ENCODE measurements around the gene NQO2. TPM values are rescaled to one million over a fixed set of nuclear protein-coding genes. Genes with fewer than 3 reads are reported as not detected.

The NQO2 gene
- total and polyA plus RNA-seq, 2 of the 13 experiments (the other 11 are each of a cell fraction or from before 2014, with no cell fraction given), result 32.2 to 56.5 TPM

DNA sequence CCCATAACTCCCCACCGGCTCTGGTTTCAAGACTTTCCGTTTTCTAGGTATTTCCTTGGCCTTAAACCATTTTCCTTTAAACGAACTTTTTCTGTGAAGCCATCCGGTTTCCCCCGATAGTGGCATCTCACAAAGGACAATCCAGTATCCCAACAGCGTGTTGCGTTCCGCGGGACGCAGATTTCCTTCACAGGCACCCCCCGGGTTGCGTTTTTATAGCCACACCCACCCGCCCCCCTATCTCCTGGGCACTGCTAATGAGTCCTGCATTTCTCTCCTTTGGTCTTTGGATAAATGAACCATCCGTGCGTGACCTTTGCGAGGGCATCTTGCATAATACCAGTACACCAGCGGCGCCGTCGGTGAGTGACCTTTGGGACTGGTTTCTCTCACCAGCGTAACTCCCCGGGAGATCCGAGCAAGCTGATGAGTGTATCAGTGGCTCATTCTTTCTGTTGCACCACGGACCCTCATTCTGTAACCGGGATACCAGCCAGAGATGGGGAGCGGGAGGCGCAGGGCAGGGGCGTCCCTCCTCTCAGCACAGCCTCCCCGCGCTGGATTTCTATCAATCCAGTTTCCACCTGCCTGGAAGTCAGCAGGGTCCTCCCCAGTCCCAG lies 586 bp upstream of the NQO2 start (continued):
- TF ChIP-seq NRL (CRISPR knock-in tag; IDR thresholded peaks at IDR 0.05; ENCODE audit: borderline replicate concordance) (0 out of 2 replicates have a peak, but pooled peaks have one; percentile 52), ETV5 (CRISPR knock-in tag; IDR thresholded peaks at IDR 0.05; ENCODE audit: borderline replicate concordance) (no peak), CREM (IDR thresholded peaks at IDR 0.05) (peak; percentile 67), CREM (CRISPR knock-in tag; IDR thresholded peaks at IDR 0.05) (no peak), FOXO1 (CRISPR knock-in tag; IDR thresholded peaks at IDR 0.05) (peak; percentile 70), ZNF121 (CRISPR knock-in tag; IDR thresholded peaks at IDR 0.05) (peak; percentile 46; the same call in 1 of the 2 replicates), SMAD1 (CRISPR knock-in tag; IDR thresholded peaks at IDR 0.05; ENCODE audit: borderline replicate concordance, low read depth) (no peak), ZNF451 (CRISPR knock-in tag; IDR thresholded peaks at IDR 0.05) (no peak), NCOR1 (IDR thresholded peaks at IDR 0.05; ENCODE audit: borderline replicate concordance, low read length) (peak; percentile 100), CC2D1A (CRISPR knock-in tag; IDR thresholded peaks at IDR 0.05) (0 out of 2 replicates have a peak, but pooled peaks have one; percentile 15), ZNF124 (CRISPR knock-in tag; IDR thresholded peaks at IDR 0.05) (no peak; the same call in 1 of the 2 replicates), NFKB2 (CRISPR knock-in tag; IDR thresholded peaks at IDR 0.05; ENCODE audit: borderline replicate concordance) (0 out of 2 replicates have a peak, but pooled peaks have one; percentile 19), ZSCAN21 (CRISPR knock-in tag; IDR thresholded peaks at IDR 0.05; ENCODE audit: borderline replicate concordance) (peak; percentile 63), FOSL1 (CRISPR knock-in tag; IDR thresholded peaks at IDR 0.05; ENCODE audit: borderline replicate concordance) (no peak), ZNF761 (CRISPR knock-in tag; conservative IDR thresholded peaks at IDR 0.05) (0 out of 2 replicates have a peak, but pooled peaks have one; percentile 65), ZNF326 (CRISPR knock-in tag; IDR thresholded peaks at IDR 0.05; ENCODE audit: borderline replicate concordance) (no peak), ZNF605 (CRISPR knock-in tag; IDR thresholded peaks at IDR 0.05) (no peak), SKIL (CRISPR knock-in tag; IDR thresholded peaks at IDR 0.05; ENCODE audit: borderline replicate concordance) (peak; percentile 90), ZNF468 (CRISPR knock-in tag; IDR thresholded peaks at IDR 0.05) (no peak), RNF219 (CRISPR knock-in tag; IDR thresholded peaks at IDR 0.05) (no peak), AHR (CRISPR knock-in tag; IDR thresholded peaks at IDR 0.05) (peak; percentile 54; the same call in 1 of the 2 replicates)
- TF ChIP-seq, protein P1, sequence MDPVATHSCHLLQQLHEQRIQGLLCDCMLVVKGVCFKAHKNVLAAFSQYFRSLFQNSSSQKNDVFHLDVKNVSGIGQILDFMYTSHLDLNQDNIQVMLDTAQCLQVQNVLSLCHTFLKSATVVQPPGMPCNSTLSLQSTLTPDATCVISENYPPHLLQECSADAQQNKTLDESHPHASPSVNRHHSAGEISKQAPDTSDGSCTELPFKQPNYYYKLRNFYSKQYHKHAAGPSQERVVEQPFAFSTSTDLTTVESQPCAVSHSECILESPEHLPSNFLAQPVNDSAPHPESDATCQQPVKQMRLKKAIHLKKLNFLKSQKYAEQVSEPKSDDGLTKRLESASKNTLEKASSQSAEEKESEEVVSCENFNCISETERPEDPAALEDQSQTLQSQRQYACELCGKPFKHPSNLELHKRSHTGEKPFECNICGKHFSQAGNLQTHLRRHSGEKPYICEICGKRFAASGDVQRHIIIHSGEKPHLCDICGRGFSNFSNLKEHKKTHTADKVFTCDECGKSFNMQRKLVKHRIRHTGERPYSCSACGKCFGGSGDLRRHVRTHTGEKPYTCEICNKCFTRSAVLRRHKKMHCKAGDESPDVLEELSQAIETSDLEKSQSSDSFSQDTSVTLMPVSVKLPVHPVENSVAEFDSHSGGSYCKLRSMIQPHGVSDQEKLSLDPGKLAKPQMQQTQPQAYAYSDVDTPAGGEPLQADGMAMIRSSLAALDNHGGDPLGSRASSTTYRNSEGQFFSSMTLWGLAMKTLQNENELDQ (CRISPR knock-in tag; IDR thresholded peaks at IDR 0.05; ENCODE audit: borderline replicate concordance), result 0 out of 2 replicates have a peak, but pooled peaks have one; percentile 15
- TF ChIP-seq, protein P2, sequence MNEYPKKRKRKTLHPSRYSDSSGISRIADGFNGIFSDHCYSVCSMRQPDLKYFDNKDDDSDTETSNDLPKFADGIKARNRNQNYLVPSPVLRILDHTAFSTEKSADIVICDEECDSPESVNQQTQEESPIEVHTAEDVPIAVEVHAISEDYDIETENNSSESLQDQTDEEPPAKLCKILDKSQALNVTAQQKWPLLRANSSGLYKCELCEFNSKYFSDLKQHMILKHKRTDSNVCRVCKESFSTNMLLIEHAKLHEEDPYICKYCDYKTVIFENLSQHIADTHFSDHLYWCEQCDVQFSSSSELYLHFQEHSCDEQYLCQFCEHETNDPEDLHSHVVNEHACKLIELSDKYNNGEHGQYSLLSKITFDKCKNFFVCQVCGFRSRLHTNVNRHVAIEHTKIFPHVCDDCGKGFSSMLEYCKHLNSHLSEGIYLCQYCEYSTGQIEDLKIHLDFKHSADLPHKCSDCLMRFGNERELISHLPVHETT (CRISPR knock-in tag; conservative IDR thresholded peaks at IDR 0.05), result peak; percentile 79
